Duodenal mucosa (tissue), 2 donors: ENCODE measurements around the gene GLIS1.

Experiments
- H3K27ac ChIP-seq: one replicate; pipeline ENCODE4 v1.7.0; 2013; ENCODE audit warnings: low read depth, low read length
- H3K27me3 ChIP-seq, 2 donors: one replicate each; pipeline ENCODE4 v1.7.0; 2013; ENCODE audit warnings: low read length in 2 of 2, control low read depth in 1 of 2; ENCODE audit not compliant: insufficient read depth in 2 of 2, control insufficient read depth in 1 of 2
- H3K36me3 ChIP-seq, 2 donors: one replicate each; pipeline ENCODE4 v1.7.0; 2013; ENCODE audit warnings: low read length in 2 of 2, control low read depth in 1 of 2; ENCODE audit not compliant: insufficient read depth in 2 of 2, control insufficient read depth in 1 of 2
- H3K4me1 ChIP-seq, 2 donors: one replicate each; pipeline ENCODE4 v1.7.0; 2013; ENCODE audit warnings: low read length in 2 of 2, control low read depth in 1 of 2; ENCODE audit not compliant: insufficient read depth in 2 of 2, control insufficient read depth in 1 of 2
- H3K4me3 ChIP-seq, 2 donors: one replicate each; pipeline ENCODE4 v1.7.0; 2013; ENCODE audit warnings: low read length in 2 of 2, low read depth in 1 of 2
- H3K9ac ChIP-seq, 2 donors: one replicate each; pipeline ENCODE4 v1.7.0; 2013; ENCODE audit warnings: low read length in 2 of 2, low read depth in 1 of 2
- H3K9me3 ChIP-seq, 2 donors: one replicate each; pipeline ENCODE4 v1.7.0; 2013; ENCODE audit warnings: low read length in 2 of 2, control low read depth in 1 of 2; ENCODE audit not compliant: control insufficient read depth in 1 of 2

Gene GLIS1

GRCh38 chr1:53731043-53731600 is 7.8 kb downstream of the GLIS1 start:
- no peak overlapping the region for H3K9ac ChIP-seq
- no peaks in the 10 kb centered on the region for H3K9me3 ChIP-seq
- no peak overlapping the region for H3K4me3 ChIP-seq
- peaks cover 0 to 10% of the 10 kb centered on the region in 2 donors for H3K4me1 ChIP-seq
- no peak overlapping the region for H3K27ac ChIP-seq
- no peaks in the 10 kb centered on the region for H3K36me3 ChIP-seq
- peaks cover 9 to 16% of the 10 kb centered on the region in 2 donors for H3K27me3 ChIP-seq

GRCh38 chr1:53730224-53730865 is 8.6 kb downstream of the GLIS1 start:
- H3K27me3 ChIP-seq = peaks cover 4 to 16% of the 10 kb centered on the region in 2 donors

GRCh38 chr1:53729456-53730223 is 9.3 kb downstream of the GLIS1 start:
- Histone ChIP-seq H3K4me1 (peaks cover 0 to 5% of the 10 kb centered on the region in 2 donors), H3K27ac (no peak overlapping the region), H3K4me3 (no peak overlapping the region)

More at GRCh38 chr1:53730224-53730865, 8.6 kb downstream of the GLIS1 start:
- Histone ChIP-seq H3K9ac (no peak overlapping the region), H3K36me3 (no peaks in the 10 kb centered on the region), H3K4me1 (peaks cover 0 to 10% of the 10 kb centered on the region in 2 donors), H3K9me3 (no peaks in the 10 kb centered on the region), H3K4me3 (no peak overlapping the region), H3K27ac (no peak overlapping the region)

GRCh38 chr1:53728702-53729455 is 10.1 kb downstream of the GLIS1 start:
- H3K4me1 ChIP-seq = peaks cover 0 to 5% of the 10 kb centered on the region in 2 donors
- no peak overlapping the region for H3K9ac ChIP-seq
- no peaks in the 10 kb centered on the region for H3K9me3 ChIP-seq
- no peaks in the 10 kb centered on the region for H3K36me3 ChIP-seq
- H3K4me3 ChIP-seq = no peak overlapping the region
- peaks cover 1 to 7% of the 10 kb centered on the region in 2 donors for H3K27me3 ChIP-seq
- no peak overlapping the region for H3K27ac ChIP-seq

More at GRCh38 chr1:53729456-53730223, 9.3 kb downstream of the GLIS1 start:
- Histone ChIP-seq H3K36me3 (no peaks in the 10 kb centered on the region), H3K9ac (no peak overlapping the region), H3K27me3 (peaks cover 3 to 9% of the 10 kb centered on the region in 2 donors), H3K9me3 (no peaks in the 10 kb centered on the region)

- Histone ChIP-seq H3K9me3 (no peaks in the 10 kb centered on the region), H3K9ac (no peak overlapping the region), H3K36me3 (no peaks in the 10 kb centered on the region)
Observed at GRCh38 chr1:53728196-53728595, 10.8 kb downstream of the GLIS1 start.

GRCh38 chr1:53727461-53728092 is 11.4 kb downstream of the GLIS1 start:
- H3K9ac ChIP-seq = no peak overlapping the region
- peaks cover 4 to 7% of the 10 kb centered on the region in 2 donors for H3K27me3 ChIP-seq
- H3K27ac ChIP-seq = no peak overlapping the region
- no peaks in the 10 kb centered on the region for H3K9me3 ChIP-seq
- no peaks in the 10 kb centered on the region for H3K36me3 ChIP-seq
- H3K4me1 ChIP-seq = peaks cover 0 to 5% of the 10 kb centered on the region in 2 donors
- H3K4me3 ChIP-seq = no peak overlapping the region

More at GRCh38 chr1:53728196-53728595, 10.8 kb downstream of the GLIS1 start:
- no peak overlapping the region for H3K27ac ChIP-seq
- peaks cover 4 to 7% of the 10 kb centered on the region in 2 donors for H3K27me3 ChIP-seq
- peaks cover 0 to 5% of the 10 kb centered on the region in 2 donors for H3K4me1 ChIP-seq
- H3K4me3 ChIP-seq = no peak overlapping the region

GRCh38 chr1:53726009-53726600 is 12.9 kb downstream of the GLIS1 start:
- Histone ChIP-seq H3K27ac (no peak overlapping the region), H3K4me3 (no peak overlapping the region), H3K36me3 (no peaks in the 10 kb centered on the region), H3K27me3 (peaks cover under 1 to 4% of the 10 kb centered on the region in 2 donors), H3K9ac (no peak overlapping the region), H3K4me1 (no peaks in the 10 kb centered on the region), H3K9me3 (no peaks in the 10 kb centered on the region)

- no peak overlapping the region for H3K9ac ChIP-seq
Observed at GRCh38 chr1:53725238-53725689, 13.7 kb downstream of the GLIS1 start.

GRCh38 chr1:53722025-53722424 is 16.9 kb downstream of the GLIS1 start:
- H3K27me3 ChIP-seq = peaks cover 3 to 4% of the 10 kb centered on the region in 2 donors
- no peaks in the 10 kb centered on the region for H3K9me3 ChIP-seq
- H3K4me1 ChIP-seq = no peaks in the 10 kb centered on the region
- H3K36me3 ChIP-seq = no peaks in the 10 kb centered on the region
- no peak overlapping the region for H3K27ac ChIP-seq
- no peak overlapping the region for H3K9ac ChIP-seq
- H3K4me3 ChIP-seq = no peak overlapping the region

More at GRCh38 chr1:53725238-53725689, 13.7 kb downstream of the GLIS1 start:
- Histone ChIP-seq H3K36me3 (no peaks in the 10 kb centered on the region), H3K9me3 (no peaks in the 10 kb centered on the region), H3K27ac (no peak overlapping the region), H3K27me3 (peaks cover 0 to 4% of the 10 kb centered on the region in 2 donors), H3K4me1 (no peaks in the 10 kb centered on the region), H3K4me3 (no peak overlapping the region)
